ENCODE data around the gene TSC22D3. TPM values are rescaled to one million over a fixed set of nuclear protein-coding genes. Genes with fewer than 3 reads are reported as not detected.

TSC22D3 gene
- total and polyA plus RNA-seq, 2 experiments from 2014 or later: 455 to 647 TPM

DNA sequence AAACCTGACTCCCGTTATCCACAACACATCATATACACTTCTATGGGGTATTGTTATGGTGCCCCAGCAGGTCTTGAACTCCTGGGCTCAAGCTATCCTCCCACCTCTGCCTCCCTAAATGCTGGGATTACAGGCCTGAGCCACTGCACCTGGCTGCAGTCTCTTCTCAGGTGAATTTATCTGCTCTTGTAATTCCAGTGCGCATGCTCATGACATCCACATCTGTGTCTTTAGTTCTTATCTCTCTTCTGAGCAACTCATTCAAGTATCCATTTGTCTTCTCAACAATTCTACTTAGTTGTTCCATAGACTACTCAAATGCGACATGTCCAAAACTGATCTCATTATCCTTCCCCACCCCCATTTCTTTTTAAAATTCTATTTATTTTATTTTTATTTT is 29.6 kb upstream of the TSC22D3 start:
- Histone ChIP-seq H3K79me2 (no peaks in the 10 kb centered on the region), H3K4me2 (no peak overlapping the region), H3K9me3 (ENCODE audit: low read depth) (no peaks in the 10 kb centered on the region), H3K27ac (no peak overlapping the region), H3K4me3 (no peak overlapping the region), H2AFZ (no peak overlapping the region), H3K4me1 (ENCODE audit: insufficient read depth) (no peaks in the 10 kb centered on the region), H3K36me3 (replicated peaks; ENCODE audit: insufficient read depth, low read depth) (no peaks in the 10 kb centered on the region), H3K27me3 (no peaks in the 10 kb centered on the region), H3K9me2 (replicated peaks; ENCODE audit: insufficient read depth) (no peaks in the 10 kb centered on the region), H4K20me1 (ENCODE audit: insufficient read depth, poor library complexity, severe bottlenecking) (no peaks in the 10 kb centered on the region)
- 92% methylated on average over 3 of the region's 3 CpGs for WGBS (ENCODE audit: low lambda C conversion rate, missing lambda C conversion rate)
- DNase-seq (ENCODE audit: low spot score): no peak
- TF ChIP-seq EZH2phosphoT487 (IDR thresholded peaks at IDR 0.05; ENCODE audit: low read depth, severe bottlenecking, unreplicated experiment): no peak
- no peak for TF ChIP-seq EZH2 (IDR thresholded peaks at IDR 0.05; ENCODE audit: borderline replicate concordance)
- TF ChIP-seq, protein P1, sequence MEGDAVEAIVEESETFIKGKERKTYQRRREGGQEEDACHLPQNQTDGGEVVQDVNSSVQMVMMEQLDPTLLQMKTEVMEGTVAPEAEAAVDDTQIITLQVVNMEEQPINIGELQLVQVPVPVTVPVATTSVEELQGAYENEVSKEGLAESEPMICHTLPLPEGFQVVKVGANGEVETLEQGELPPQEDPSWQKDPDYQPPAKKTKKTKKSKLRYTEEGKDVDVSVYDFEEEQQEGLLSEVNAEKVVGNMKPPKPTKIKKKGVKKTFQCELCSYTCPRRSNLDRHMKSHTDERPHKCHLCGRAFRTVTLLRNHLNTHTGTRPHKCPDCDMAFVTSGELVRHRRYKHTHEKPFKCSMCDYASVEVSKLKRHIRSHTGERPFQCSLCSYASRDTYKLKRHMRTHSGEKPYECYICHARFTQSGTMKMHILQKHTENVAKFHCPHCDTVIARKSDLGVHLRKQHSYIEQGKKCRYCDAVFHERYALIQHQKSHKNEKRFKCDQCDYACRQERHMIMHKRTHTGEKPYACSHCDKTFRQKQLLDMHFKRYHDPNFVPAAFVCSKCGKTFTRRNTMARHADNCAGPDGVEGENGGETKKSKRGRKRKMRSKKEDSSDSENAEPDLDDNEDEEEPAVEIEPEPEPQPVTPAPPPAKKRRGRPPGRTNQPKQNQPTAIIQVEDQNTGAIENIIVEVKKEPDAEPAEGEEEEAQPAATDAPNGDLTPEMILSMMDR (IDR thresholded peaks at IDR 0.05; ENCODE audit: poor library complexity): no peak

DNA sequence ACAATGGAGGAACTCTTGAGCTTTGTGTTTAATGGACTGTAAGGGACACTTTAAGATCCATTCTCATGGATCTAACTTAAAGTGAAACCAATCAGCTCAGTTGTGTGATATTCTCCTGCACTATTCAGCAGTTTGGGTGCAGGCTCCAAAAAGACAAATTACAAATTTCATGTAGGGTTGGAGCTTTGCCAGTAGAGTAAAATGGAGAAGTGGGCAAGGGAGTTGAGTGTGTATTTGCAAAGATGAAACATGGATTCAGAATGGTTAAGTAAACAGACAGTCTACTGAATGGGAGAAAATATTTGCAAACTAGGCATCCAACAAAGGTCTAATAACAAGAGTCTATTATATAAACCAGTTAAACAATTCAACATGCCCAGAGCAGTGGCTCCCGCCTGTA is 28.8 kb upstream of the TSC22D3 start:
- no peaks in the 10 kb centered on the region for H3K9me2 ChIP-seq (replicated peaks; ENCODE audit: insufficient read depth)
- H3K27me3 ChIP-seq: no peaks in the 10 kb centered on the region
- H3K27ac ChIP-seq: no peak overlapping the region
- no peak overlapping the region for H3K4me2 ChIP-seq
- H4K20me1 ChIP-seq (ENCODE audit: insufficient read depth, poor library complexity, severe bottlenecking): no peaks in the 10 kb centered on the region
- TF ChIP-seq EZH2 (IDR thresholded peaks at IDR 0.05; ENCODE audit: borderline replicate concordance) (no peak), EZH2phosphoT487 (IDR thresholded peaks at IDR 0.05; ENCODE audit: low read depth, severe bottlenecking, unreplicated experiment) (no peak)
- TF ChIP-seq, protein P1 (IDR thresholded peaks at IDR 0.05; ENCODE audit: poor library complexity): no peak
- no peak for DNase-seq (ENCODE audit: low spot score)
- 75% methylated on average over 1 of the region's 1 CpG for WGBS (ENCODE audit: low lambda C conversion rate, missing lambda C conversion rate)
- H2AFZ ChIP-seq: no peak overlapping the region
- H3K79me2 ChIP-seq: no peaks in the 10 kb centered on the region
- no peak overlapping the region for H3K4me3 ChIP-seq
- no peaks in the 10 kb centered on the region for H3K4me1 ChIP-seq (ENCODE audit: insufficient read depth)
- no peaks in the 10 kb centered on the region for H3K9me3 ChIP-seq (ENCODE audit: low read depth)
- no peaks in the 10 kb centered on the region for H3K36me3 ChIP-seq (replicated peaks; ENCODE audit: insufficient read depth, low read depth)

DNA sequence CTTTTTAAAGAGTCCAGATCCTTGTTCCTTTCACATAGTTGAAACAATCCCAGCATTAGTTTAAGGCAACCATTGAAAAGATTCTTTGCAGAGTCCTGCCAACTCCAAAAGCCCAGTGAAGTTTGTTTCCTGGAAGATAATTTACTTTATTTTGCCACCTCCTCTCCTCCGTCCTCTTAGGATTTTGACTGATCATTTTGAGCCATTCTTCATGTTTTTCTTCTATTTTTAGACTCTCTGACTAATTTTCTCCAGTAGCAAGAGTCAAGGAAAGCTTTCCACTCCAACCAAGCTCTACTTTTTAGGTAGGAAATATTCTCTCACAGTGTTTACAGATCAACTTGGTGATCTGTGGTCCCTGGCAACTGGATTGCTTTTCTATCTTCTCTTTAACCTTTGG is 12.2 kb upstream of the TSC22D3 start:
- no peak overlapping the region for H3K4me3 ChIP-seq
- H3K9me2 ChIP-seq (replicated peaks; ENCODE audit: insufficient read depth): no peaks in the 10 kb centered on the region
- WGBS (ENCODE audit: low lambda C conversion rate, missing lambda C conversion rate): 65% methylated on average over 1 of the region's 1 CpG
- H2AFZ ChIP-seq: no peak overlapping the region
- no peaks in the 10 kb centered on the region for H3K27me3 ChIP-seq
- H3K4me2 ChIP-seq: no peak overlapping the region
- H4K20me1 ChIP-seq (ENCODE audit: insufficient read depth, poor library complexity, severe bottlenecking): no peaks in the 10 kb centered on the region
- H3K36me3 ChIP-seq (replicated peaks; ENCODE audit: insufficient read depth, low read depth): no peaks in the 10 kb centered on the region
- no peaks in the 10 kb centered on the region for H3K79me2 ChIP-seq
- no peak overlapping the region for H3K27ac ChIP-seq
- TF ChIP-seq EZH2 (IDR thresholded peaks at IDR 0.05; ENCODE audit: borderline replicate concordance): no peak
- TF ChIP-seq EZH2phosphoT487 (IDR thresholded peaks at IDR 0.05; ENCODE audit: low read depth, severe bottlenecking, unreplicated experiment): no peak
- TF ChIP-seq, protein P1 (IDR thresholded peaks at IDR 0.05; ENCODE audit: poor library complexity): no peak
- H3K9me3 ChIP-seq (ENCODE audit: low read depth): no peaks in the 10 kb centered on the region
- no peak for DNase-seq (ENCODE audit: low spot score)
- H3K4me1 ChIP-seq (ENCODE audit: insufficient read depth): no peaks in the 10 kb centered on the region

DNA sequence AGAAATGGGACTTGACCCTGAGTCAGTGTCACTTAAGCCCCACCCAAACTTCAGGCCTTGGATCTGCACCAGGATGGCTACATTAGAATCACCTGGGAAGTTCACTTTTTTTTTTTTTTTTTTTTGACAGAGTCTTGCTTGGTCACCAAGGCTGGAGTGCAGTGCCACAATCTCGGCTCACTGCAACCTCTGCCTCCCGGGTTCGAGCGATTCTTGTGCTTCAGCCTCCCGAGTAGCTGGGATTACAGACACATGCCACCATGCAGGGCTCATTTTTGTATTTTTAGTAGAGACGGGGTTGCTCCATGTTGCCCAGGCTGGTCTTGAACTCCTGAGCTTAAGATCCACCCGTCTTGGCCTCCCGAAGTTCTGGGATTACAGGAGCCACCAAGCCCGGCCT is 4.9 kb upstream of the TSC22D3 start:
- TF ChIP-seq, protein P1 (IDR thresholded peaks at IDR 0.05; ENCODE audit: poor library complexity): no peak
- no peak for TF ChIP-seq EZH2 (IDR thresholded peaks at IDR 0.05; ENCODE audit: borderline replicate concordance)
- no peak for TF ChIP-seq EZH2phosphoT487 (IDR thresholded peaks at IDR 0.05; ENCODE audit: low read depth, severe bottlenecking, unreplicated experiment)
- no peak overlapping the region for H2AFZ ChIP-seq
- no peaks in the 10 kb centered on the region for H3K27me3 ChIP-seq
- H3K4me3 ChIP-seq: no peak overlapping the region
- no peak overlapping the region for H3K27ac ChIP-seq
- no peak for DNase-seq (ENCODE audit: low spot score)
- WGBS (ENCODE audit: low lambda C conversion rate, missing lambda C conversion rate): 90% methylated on average over 9 of the region's 9 CpGs
- no peaks in the 10 kb centered on the region for H3K9me2 ChIP-seq (replicated peaks; ENCODE audit: insufficient read depth)
- no peaks in the 10 kb centered on the region for H3K79me2 ChIP-seq
- no peaks in the 10 kb centered on the region for H4K20me1 ChIP-seq (ENCODE audit: insufficient read depth, poor library complexity, severe bottlenecking)
- H3K4me2 ChIP-seq: no peak overlapping the region
- H3K36me3 ChIP-seq (replicated peaks; ENCODE audit: insufficient read depth, low read depth): no peaks in the 10 kb centered on the region
- H3K9me3 ChIP-seq (ENCODE audit: low read depth): no peaks in the 10 kb centered on the region
- H3K4me1 ChIP-seq (ENCODE audit: insufficient read depth): peaks cover 13% of the 10 kb centered on the region

Data from hepatocyte (in vitro differentiated cells).